Esophagus squamous epithelium (tissue), 5 donors: ENCODE measurements around the gene CENPA. TPM values are rescaled to one million over a fixed set of nuclear protein-coding genes. Genes with fewer than 3 reads are reported as not detected.
A peak's percentile ranks its signal among the peaks of the same experiment; 100 is the strongest.

Experiments used
- DNase-seq: peaks from one replicate; lab custom pipeline; 2025; lab: John Stamatoyannopoulos, UW
- H3K27ac ChIP-seq, 4 donors: fragments of 200-600 bp; sonication (generic); one replicate each; pipeline ENCODE4 v1.5.1; 2016 to 2019; ENCODE audit warnings: mild to moderate bottlenecking in 1 of 4
- H3K27me3 ChIP-seq, 4 donors: fragments of 200-600 bp; sonication (generic); 1 replicate in 3 of 4; 2 replicates in 1 of 4; pipeline versions ENCODE4 v1.5.1 to v1.6.0; 2017 to 2021; ENCODE audit warnings: antibody characterized with exemption in 1 of 4
- H3K36me3 ChIP-seq, 3 donors: fragments of 200-600 bp; sonication (generic); one replicate each; pipeline ENCODE4 v1.5.1; 2016 to 2019
- H3K4me1 ChIP-seq, 3 donors: fragments of 200-600 bp; sonication (generic); one replicate each; pipeline ENCODE4 v1.5.1; 2017 to 2019
- H3K4me3 ChIP-seq, 4 donors: fragments of 200-600 bp; sonication (generic); 1 replicate in 3 of 4; 2 replicates in 1 of 4; pipeline ENCODE4 v1.5.1; 2016 to 2019; ENCODE audit warnings: mild to moderate bottlenecking in 2 of 4, moderate library complexity in 1 of 4
- H3K9me3 ChIP-seq, 3 donors: fragments of 200-600 bp; sonication (generic); one replicate each; pipeline ENCODE4 v1.5.1; 2016 to 2019
- CTCF ChIP-seq, 6 experiments: fragments of 450-650 bp in 4 of 6; fragments of 200-600 bp in 2 of 6; sonication (generic) in 2 of 6; IDR thresholded peaks; one replicate each; pipeline ENCODE4 v1.5.1; 2016 to 2019; ENCODE audit warnings: antibody characterized with exemption in 6 of 6, mild to moderate bottlenecking in 4 of 6, moderate library complexity in 4 of 6
- POLR2A ChIP-seq, 4 donors: fragments of 450-650 bp; IDR thresholded peaks; one replicate each; pipeline ENCODE4 v1.6.1; 2017; ENCODE audit warnings: antibody characterized with exemption in 4 of 4, mild to moderate bottlenecking in 4 of 4, moderate library complexity in 3 of 4
- WGBS, 2 donors: methylation state at CpG; one replicate each; pipeline ENCODE4 v1.1.5; 2018; 5-methylcytosine and 5-hydroxymethylcytosine counted together
- intact Hi-C: fragments of 100-400 bp; cut with DNase I; formaldehyde crosslinking; loops from one replicate; pipeline ENCODE4 v1.15.0; 2022
- total RNA-seq, 4 donors: library from RNA; depleted of rRNA; stranded (reverse); fragments of >200 nt; gene quantifications; one replicate each; pipeline ENCODE4 v1.1.0, GENCODE V29; 2016
- donor health status: DM: yes; HTN: yes; CAD: no.

Gene CENPA
- total RNA-seq, 4 donors from 2014 or later, result 3.4 to 12.4 (median 5.0) TPM

DNA sequence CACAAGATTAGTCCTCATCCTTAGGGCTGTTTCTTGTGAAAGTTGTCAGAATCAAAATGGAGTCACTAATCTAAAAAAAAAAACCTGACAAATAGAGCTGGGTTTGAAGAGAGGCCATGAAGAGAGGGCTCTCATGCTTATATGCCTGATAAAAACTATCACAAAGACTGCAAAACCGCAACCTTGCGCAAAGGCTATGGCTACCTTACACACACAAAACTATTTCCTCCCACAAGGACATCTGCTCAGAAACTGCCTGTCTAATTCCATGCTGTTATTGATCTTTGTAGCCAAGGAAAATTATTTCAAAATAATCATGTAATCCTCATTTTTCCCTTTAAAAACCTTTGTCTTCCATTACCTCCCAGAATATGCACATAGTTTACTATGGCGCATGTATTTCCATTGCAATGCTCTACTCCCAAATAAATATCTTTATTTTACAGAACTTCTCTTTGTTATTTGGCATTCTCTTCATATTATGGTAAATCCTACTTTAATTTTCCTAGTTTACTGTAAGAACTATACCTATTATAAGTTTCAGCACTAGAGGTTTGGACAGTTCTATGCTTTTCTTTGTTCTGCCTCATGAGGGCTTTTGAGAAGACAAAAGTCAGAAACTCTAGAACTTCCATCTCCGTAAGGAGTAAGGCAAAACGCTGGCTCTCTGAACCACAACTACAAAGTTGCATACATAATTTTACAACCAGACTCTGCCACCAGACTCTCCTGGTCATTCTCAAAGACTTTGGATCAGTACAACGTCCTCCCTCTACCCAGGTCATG is 52.5 kb downstream of the CENPA start:
- no peak for TF ChIP-seq POLR2A (IDR thresholded peaks at IDR 0.05)
- no peak for TF ChIP-seq CTCF (IDR thresholded peaks at IDR 0.05)
- intact Hi-C loops, result no loop called here
- H3K4me3 ChIP-seq, result no peak overlapping the region
- H3K4me1 ChIP-seq, result no peaks in the 10 kb centered on the region
- DNase-seq, result no peak
- no peak overlapping the region for H3K27ac ChIP-seq
- no peaks in the 10 kb centered on the region for H3K36me3 ChIP-seq
- WGBS, 2 donors, result 61 to 64% methylated on average over 6 of the region's 6 CpGs
- H3K9me3 ChIP-seq, result no peaks in the 10 kb centered on the region
- H3K27me3 ChIP-seq, result peaks cover 0 to 81% (median 0%) of the 10 kb centered on the region in 4 donors

DNA sequence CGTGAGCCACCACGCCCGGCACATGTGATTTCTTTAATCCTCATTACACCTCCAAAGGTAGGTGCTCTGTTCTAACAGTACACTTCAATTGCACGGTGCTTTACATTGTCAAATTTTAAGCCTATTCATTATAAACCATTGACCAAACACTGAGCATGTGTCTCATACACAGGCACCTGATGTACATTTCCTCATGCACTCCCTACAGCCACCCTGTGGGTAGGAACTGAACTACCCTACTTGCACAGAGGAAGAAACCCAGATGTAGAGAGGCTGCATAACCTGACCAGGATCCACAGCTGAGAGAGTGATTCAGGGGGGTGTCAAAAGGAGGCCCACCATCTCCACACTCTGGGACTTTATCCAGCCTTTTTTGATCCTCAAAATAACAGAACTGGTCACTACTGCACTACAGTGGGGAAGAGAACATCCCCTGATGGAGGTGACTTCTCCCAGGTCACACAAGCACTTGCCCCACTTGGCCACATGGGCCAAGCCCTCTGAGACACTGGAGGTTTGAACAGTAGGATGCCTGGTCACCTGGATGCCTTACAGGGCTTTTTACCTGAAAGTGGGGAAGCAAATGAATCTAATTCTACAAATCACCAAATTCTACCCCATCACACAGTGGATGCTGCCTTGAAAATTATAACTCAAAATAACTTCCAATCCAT is 55.2 kb downstream of the CENPA start:
- TF ChIP-seq POLR2A (IDR thresholded peaks at IDR 0.05) (no peak), CTCF (IDR thresholded peaks at IDR 0.05) (peak in 1 of 6 experiments; percentile 37)
- DNase-seq, result no peak
- H3K9me3 ChIP-seq, result no peaks in the 10 kb centered on the region
- intact Hi-C loops, result no loop called here
- H3K4me1 ChIP-seq, result peaks cover 0 to under 1% (median 0%) of the 10 kb centered on the region in 3 donors
- WGBS, 2 donors, result 63% methylated on average over 4 of the region's 4 CpGs
- H3K36me3 ChIP-seq, result no peaks in the 10 kb centered on the region
- H3K27me3 ChIP-seq, result peaks cover 0 to 97% (median 2%) of the 10 kb centered on the region in 4 donors
- no peak overlapping the region for H3K27ac ChIP-seq
- H3K4me3 ChIP-seq, result no peak overlapping the region

GRCh38 chr2:26843041-26843440 is 57.2 kb downstream of the CENPA start:
- Histone ChIP-seq H3K4me3 (no peak overlapping the region), H3K4me1 (peaks cover 5 to 20% (median 10%) of the 10 kb centered on the region in 3 donors), H3K9me3 (no peaks in the 10 kb centered on the region), H3K27me3 (peaks cover 15 to 100% (median 17%) of the 10 kb centered on the region in 4 donors), H3K27ac (no peak overlapping the region), H3K36me3 (no peaks in the 10 kb centered on the region)
- 34 to 43% methylated on average over 4 of the region's 4 CpGs for WGBS, 2 donors
- no peak for DNase-seq
- TF ChIP-seq CTCF (IDR thresholded peaks at IDR 0.05), result no peak
- TF ChIP-seq POLR2A (IDR thresholded peaks at IDR 0.05), result no peak
- intact Hi-C loops, result no loop called here

Other genes starting within 250 kb of the CENPA start
- under 1 TPM in 1 of 4 donors, not detected in 3; 0.57 TPM for gene CIB4, start 144.7 kb upstream of the CENPA start, total RNA-seq
- gene KCNK3, start 93.3 kb upstream of the CENPA start, total RNA-seq, result 1 to 10 TPM in 1 of 4 donors, under 1 TPM in 3; 0.66 to 1.6 (median 0.84) TPM
- gene SLC35F6, start 21.8 kb upstream of the CENPA start, total RNA-seq, result 10 to 100 TPM; 39.6 to 61.4 (median 48.0) TPM
- gene DPYSL5, start 62.1 kb downstream of the CENPA start, total RNA-seq, result not detected
- 1 to 10 TPM; 4.4 to 7.6 (median 5.2) TPM for gene MAPRE3, start 184.6 kb downstream of the CENPA start, total RNA-seq
- 10 to 100 TPM; 15.7 to 34.5 (median 32.1) TPM for gene TMEM214, start 246.9 kb downstream of the CENPA start, total RNA-seq